ENCODE data around the gene PDHA1. TPM values are rescaled to one million over a fixed set of nuclear protein-coding genes. Genes with fewer than 3 reads are reported as not detected.

PDHA1 gene
- total RNA-seq = 57.5 and 73.2 TPM in 2 replicates
- 161 and 200 TPM in 2 replicates for polyA plus RNA-seq
- polyA plus RNA-seq (2012) = 120 and 129 TPM in 2 replicates
- 38.7 and 64.4 TPM in 2 replicates for polyA minus RNA-seq (ENCODE audit: low replicate concordance)

DNA sequence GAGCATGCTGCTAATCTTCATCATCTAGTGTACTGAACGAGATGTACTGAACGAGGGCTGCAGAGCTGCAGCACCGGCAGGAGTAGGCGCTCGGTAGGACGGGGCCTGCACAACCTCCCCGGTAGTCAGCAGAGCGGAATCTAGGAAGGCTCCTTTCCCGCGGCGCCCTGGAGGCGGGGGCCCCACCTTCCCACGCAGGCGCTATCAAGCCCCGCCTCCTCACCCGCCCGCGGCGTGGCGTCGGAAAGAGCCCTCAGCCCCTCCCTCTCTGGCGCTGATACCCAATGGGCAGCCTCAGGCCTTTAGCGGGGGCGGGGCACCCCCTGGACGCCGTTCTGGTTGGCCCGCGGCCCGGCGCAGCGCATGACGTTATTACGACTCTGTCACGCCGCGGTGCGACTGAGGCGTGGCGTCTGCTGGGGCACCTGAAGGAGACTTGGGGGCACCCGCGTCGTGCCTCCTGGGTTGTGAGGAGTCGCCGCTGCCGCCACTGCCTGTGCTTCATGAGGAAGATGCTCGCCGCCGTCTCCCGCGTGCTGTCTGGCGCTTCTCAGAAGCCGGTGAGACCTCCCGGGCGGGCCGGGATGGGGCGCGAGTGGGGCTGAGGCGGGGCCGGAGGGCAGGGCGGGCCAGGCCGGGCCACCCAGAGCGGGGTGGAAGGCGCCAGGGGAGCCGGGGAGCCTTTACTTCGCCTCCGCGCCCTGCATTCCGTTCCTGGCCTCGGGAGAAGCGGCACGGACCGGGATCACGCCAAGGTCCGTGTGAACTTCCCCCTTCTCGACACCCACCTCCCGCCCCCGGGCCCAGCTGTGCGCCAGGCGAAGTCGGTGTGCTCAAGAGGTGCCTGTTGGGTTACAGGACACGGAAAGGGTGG lies at the start of gene PDHA1:
PDHA1 (plus strand) TSS at position 393 of the 874 bp plus-strand sequence; CDS start at position 504, 111 bp downstream.
- no peaks in the 10 kb centered on the region for H3K36me3 ChIP-seq (ENCODE audit: control insufficient read depth, insufficient read depth, low read length)
- TF ChIP-seq EZH2 (IDR thresholded peaks at IDR 0.05; ENCODE audit: low read length, missing control alignments) = no peak
- TF ChIP-seq CTCF (conservative IDR thresholded peaks at IDR 0.05 in 1 of 2, IDR thresholded peaks at IDR 0.05 in 1 of 2; ENCODE audit: low read depth in 1 of 2, low read length in 2 of 2) = no peak
- no peaks in the 10 kb centered on the region for H4K20me1 ChIP-seq (ENCODE audit: control insufficient read depth, extremely low read depth, insufficient read depth, low read length)
- peak within 1 kb of the TSS; percentile 89 for H3K4me2 ChIP-seq (ENCODE audit: extremely low read depth, insufficient read depth, low read length)
- DNase-seq (ENCODE audit: low read depth in 2 of 2) = peak; percentile 86 to 90
- peak within 1 kb of the TSS; percentile 76 for H3K9ac ChIP-seq (ENCODE audit: insufficient read depth, low read length)
- no peaks in the 10 kb centered on the region for H3K27me3 ChIP-seq (ENCODE audit: control insufficient read depth, insufficient read depth, low read length)
- H3K4me3 ChIP-seq (replicated peaks in 1 of 4; ENCODE audit: control extremely low read depth in 1 of 4, insufficient read depth in 1 of 4, low read depth in 3 of 4, low read length in 4 of 4) = peak within 1 kb of the TSS; percentile 60 to 83 (median 70)
- H2AFZ ChIP-seq (ENCODE audit: low read length) = peak within 1 kb of the TSS; percentile 60
- no peaks in the 10 kb centered on the region for H3K4me1 ChIP-seq (ENCODE audit: control insufficient read depth, extremely low read depth, insufficient read depth, low read length)
- H3K79me2 ChIP-seq (ENCODE audit: control insufficient read depth, insufficient read depth, low read length) = peaks cover 22% of the 10 kb centered on the region
- peak within 1 kb of the TSS; percentile 81 for H3K27ac ChIP-seq (ENCODE audit: insufficient read depth, low read length)
- H3K9me3 ChIP-seq (ENCODE audit: control insufficient read depth, insufficient read depth, low read depth, low read length) = no peaks in the 10 kb centered on the region

DNA sequence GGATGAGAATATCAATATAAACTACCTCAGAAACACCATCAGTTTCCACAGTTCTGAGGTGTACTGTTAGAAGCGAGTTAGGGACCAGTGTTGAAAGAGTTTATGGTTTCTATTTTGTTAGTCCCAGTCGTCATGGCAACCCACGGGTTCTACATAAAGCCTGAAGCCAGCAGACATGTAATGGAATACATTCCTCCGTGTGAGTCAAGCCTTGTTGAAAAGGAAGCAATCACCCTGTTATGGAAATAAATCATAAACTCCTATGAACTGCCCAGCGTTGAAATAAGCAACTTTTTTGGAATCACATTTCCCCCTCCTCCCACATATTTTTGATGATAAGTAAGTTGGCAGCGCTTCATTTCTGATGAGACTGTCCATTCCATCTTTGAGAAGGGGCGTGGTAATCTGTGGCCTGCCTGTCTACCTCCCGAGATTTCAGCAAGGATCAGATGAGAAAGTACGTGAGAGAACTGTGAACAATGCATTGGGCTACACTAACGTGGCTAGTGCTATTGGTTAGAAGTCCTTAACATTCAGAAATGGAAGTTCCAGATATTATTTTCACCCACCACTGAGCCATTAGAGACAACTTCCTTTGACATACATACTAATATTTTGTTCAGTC lies 40.4 kb upstream of the PDHA1 start:
- H3K36me3 ChIP-seq (ENCODE audit: control insufficient read depth, insufficient read depth, low read length) = no peaks in the 10 kb centered on the region
- H3K79me2 ChIP-seq (ENCODE audit: control insufficient read depth, insufficient read depth, low read length) = no peaks in the 10 kb centered on the region
- TF ChIP-seq CTCF (conservative IDR thresholded peaks at IDR 0.05 in 1 of 2, IDR thresholded peaks at IDR 0.05 in 1 of 2; ENCODE audit: low read depth in 1 of 2, low read length in 2 of 2) (no peak), EZH2 (IDR thresholded peaks at IDR 0.05; ENCODE audit: low read length, missing control alignments) (no peak)
- no peak overlapping the region for H3K4me3 ChIP-seq (replicated peaks in 1 of 4; ENCODE audit: control extremely low read depth in 1 of 4, insufficient read depth in 1 of 4, low read depth in 3 of 4, low read length in 4 of 4)
- H3K9me3 ChIP-seq (ENCODE audit: control insufficient read depth, insufficient read depth, low read depth, low read length) = no peaks in the 10 kb centered on the region
- H3K27me3 ChIP-seq (ENCODE audit: control insufficient read depth, insufficient read depth, low read length) = no peaks in the 10 kb centered on the region
- H2AFZ ChIP-seq (ENCODE audit: low read length) = no peak overlapping the region
- no peaks in the 10 kb centered on the region for H3K4me1 ChIP-seq (ENCODE audit: control insufficient read depth, extremely low read depth, insufficient read depth, low read length)
- no peak overlapping the region for H3K27ac ChIP-seq (ENCODE audit: insufficient read depth, low read length)
- no peak overlapping the region for H3K4me2 ChIP-seq (ENCODE audit: extremely low read depth, insufficient read depth, low read length)
- peak; percentile 3 to 71 for DNase-seq (ENCODE audit: low read depth in 2 of 2)
- H4K20me1 ChIP-seq (ENCODE audit: control insufficient read depth, extremely low read depth, insufficient read depth, low read length) = no peaks in the 10 kb centered on the region
- no peak overlapping the region for H3K9ac ChIP-seq (ENCODE audit: insufficient read depth, low read length)

DNA sequence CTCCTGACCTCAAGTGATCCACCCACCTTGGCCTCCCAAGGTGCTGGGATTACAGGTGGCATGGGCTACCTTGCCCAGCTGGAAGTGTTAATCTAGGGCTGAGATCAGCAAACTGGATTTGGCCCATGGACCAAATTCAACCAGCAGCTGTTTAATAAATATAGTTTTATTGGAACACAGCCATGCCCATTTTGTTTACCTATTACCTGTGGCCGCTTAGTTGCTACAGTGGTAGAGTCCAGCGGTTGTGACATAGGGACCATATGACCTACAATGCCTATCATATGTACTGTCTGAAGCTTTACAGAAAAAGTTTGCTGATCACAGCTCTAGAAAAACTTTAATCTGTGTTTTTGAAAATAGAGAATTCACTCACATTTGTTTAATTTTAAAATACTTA lies 17.2 kb upstream of the PDHA1 start:
- no peaks in the 10 kb centered on the region for H3K79me2 ChIP-seq (ENCODE audit: control insufficient read depth, insufficient read depth, low read length)
- no peaks in the 10 kb centered on the region for H4K20me1 ChIP-seq (ENCODE audit: control insufficient read depth, extremely low read depth, insufficient read depth, low read length)
- H3K4me2 ChIP-seq (ENCODE audit: extremely low read depth, insufficient read depth, low read length) = no peak overlapping the region
- H3K27me3 ChIP-seq (ENCODE audit: control insufficient read depth, insufficient read depth, low read length) = no peaks in the 10 kb centered on the region
- H3K4me3 ChIP-seq (replicated peaks in 1 of 4; ENCODE audit: control extremely low read depth in 1 of 4, insufficient read depth in 1 of 4, low read depth in 3 of 4, low read length in 4 of 4) = no peak overlapping the region
- DNase-seq (ENCODE audit: low read depth in 2 of 2) = no peak
- no peak overlapping the region for H3K27ac ChIP-seq (ENCODE audit: insufficient read depth, low read length)
- TF ChIP-seq EZH2 (IDR thresholded peaks at IDR 0.05; ENCODE audit: low read length, missing control alignments) = no peak
- TF ChIP-seq CTCF (conservative IDR thresholded peaks at IDR 0.05 in 1 of 2, IDR thresholded peaks at IDR 0.05 in 1 of 2; ENCODE audit: low read depth in 1 of 2, low read length in 2 of 2) = no peak
- H3K4me1 ChIP-seq (ENCODE audit: control insufficient read depth, extremely low read depth, insufficient read depth, low read length) = no peaks in the 10 kb centered on the region
- H3K9ac ChIP-seq (ENCODE audit: insufficient read depth, low read length) = no peak overlapping the region
- H2AFZ ChIP-seq (ENCODE audit: low read length) = no peak overlapping the region
- no peaks in the 10 kb centered on the region for H3K9me3 ChIP-seq (ENCODE audit: control insufficient read depth, insufficient read depth, low read depth, low read length)
- no peaks in the 10 kb centered on the region for H3K36me3 ChIP-seq (ENCODE audit: control insufficient read depth, insufficient read depth, low read length)

All from fibroblast of lung (primary cell).